GM23338 (cell line): ENCODE results near the gene UNK. TPM values are rescaled to one million over a fixed set of nuclear protein-coding genes. Genes with fewer than 3 reads are reported as not detected.

Experiments used
- ATAC-seq: fragments of 200-7000 bp; cut with Tn5 transposase; 3 replicates; pipeline ENCODE4 v1.9.1; 2020
- DNase-seq: peaks from one replicate; pipeline ENCODE4 v3.0.0-alpha.2; 2015; ENCODE audit warnings: low spot score
- H2AFZ ChIP-seq: fragments of 200-600 bp; sonication (generic); 2 replicates; pipeline ENCODE4 v1.8.0; 2016; ENCODE audit warnings: antibody characterized with exemption, mild to moderate bottlenecking, moderate library complexity
- H3F3A ChIP-seq: fragments of 200-600 bp; sonication (generic); replicated peaks from 2 replicates; pipeline ENCODE4 v1.8.0; 2017; ENCODE audit warnings: antibody characterized with exemption, mixed run types, low read depth
- H3K27ac ChIP-seq: fragments of 200-600 bp; sonication (generic); 2 replicates; pipeline ENCODE4 v1.6.1; 2016; ENCODE audit warnings: low read depth
- H3K27me3 ChIP-seq: fragments of 200-600 bp; sonication (generic); 2 replicates; pipeline ENCODE4 v1.8.0; 2016; ENCODE audit warnings: mild to moderate bottlenecking, mixed run types, moderate library complexity; ENCODE audit not compliant: insufficient read depth
- H3K36me3 ChIP-seq: fragments of 200-600 bp; sonication (generic); 2 replicates; pipeline ENCODE4 v1.8.0; 2016; ENCODE audit warnings: mild to moderate bottlenecking; ENCODE audit not compliant: insufficient read depth
- H3K4me1 ChIP-seq: fragments of 200-600 bp; sonication (generic); 2 replicates; pipeline ENCODE4 v1.8.0; 2016; ENCODE audit warnings: mild to moderate bottlenecking, moderate library complexity; ENCODE audit not compliant: insufficient read depth
- H3K4me2 ChIP-seq: fragments of 200-600 bp; sonication (generic); 2 replicates; pipeline ENCODE4 v1.7.1; 2017; ENCODE audit warnings: mixed run types
- H3K4me3 ChIP-seq: fragments of 200-600 bp; sonication (generic); 2 replicates; pipeline ENCODE4 v1.6.1; 2016; ENCODE audit warnings: mixed run types
- H3K79me2 ChIP-seq: fragments of 200-600 bp; sonication (generic); replicated peaks from 2 replicates; pipeline ENCODE4 v1.8.0; 2017; ENCODE audit warnings: mild to moderate bottlenecking; ENCODE audit not compliant: insufficient read depth
- H3K9me2 ChIP-seq: fragments of 200-600 bp; sonication (generic); 2 replicates; pipeline ENCODE4 v1.8.0; 2017; ENCODE audit not compliant: insufficient read depth
- H4K20me1 ChIP-seq: fragments of 200-600 bp; sonication (generic); replicated peaks from 2 replicates; pipeline ENCODE4 v1.8.0; 2017; ENCODE audit warnings: mild to moderate bottlenecking; ENCODE audit not compliant: insufficient read depth
- H3K27ac Mint-ChIP-seq: 2 replicates; pipeline ENCODE4 v1.8.0; 2020; ENCODE audit warnings: inconsistent platforms, mild to moderate bottlenecking, moderate library complexity, mixed read lengths
- H3K27me3 Mint-ChIP-seq: 3 replicates; pipeline ENCODE4 v1.8.0; 2022; ENCODE audit warnings: low read depth, mild to moderate bottlenecking, moderate library complexity, mixed read lengths, inconsistent platforms; ENCODE audit not compliant: insufficient read depth, poor library complexity
- H3K36me3 Mint-ChIP-seq: 3 replicates; pipeline ENCODE4 v1.8.0; 2021; ENCODE audit warnings: low read depth, mild to moderate bottlenecking, inconsistent platforms, moderate library complexity, mixed read lengths
- H3K4me1 Mint-ChIP-seq: 3 replicates; pipeline ENCODE4 v1.8.0; 2020; ENCODE audit warnings: mild to moderate bottlenecking, inconsistent platforms, mixed read lengths
- H3K4me3 Mint-ChIP-seq: 3 replicates; pipeline ENCODE4 v1.8.0; 2021; ENCODE audit warnings: moderate library complexity, mild to moderate bottlenecking, inconsistent platforms, mixed read lengths
- H3K9me3 Mint-ChIP-seq: 3 replicates; pipeline ENCODE4 v1.8.0; 2020; ENCODE audit warnings: moderate library complexity, mild to moderate bottlenecking, inconsistent platforms, mixed read lengths
- CREB1 ChIP-seq: fragments of 250-450 bp; sonication (Bioruptor Pico); IDR thresholded peaks from 2 replicates; pipeline ENCODE4 v1.5.0; 2020; ENCODE audit warnings: low read depth, mild to moderate bottlenecking, moderate library complexity
- EZH2 ChIP-seq: fragments of 200-600 bp; sonication (generic); IDR thresholded peaks from one replicate; pipeline ENCODE4 v1.8.0; 2017; ENCODE audit warnings: antibody characterized with exemption, mild to moderate bottlenecking, low read depth; ENCODE audit not compliant: unreplicated experiment
- JUNB ChIP-seq: IDR thresholded peaks from one replicate; pipeline ENCODE4 v1.6.1; 2016; ENCODE audit warnings: antibody characterized with exemption; ENCODE audit not compliant: unreplicated experiment
- NANOG ChIP-seq: IDR thresholded peaks from 2 replicates; pipeline ENCODE4 v1.6.1; 2016; ENCODE audit warnings: antibody characterized with exemption, borderline replicate concordance
- STAT1 ChIP-seq: IDR thresholded peaks from one replicate; pipeline ENCODE4 v1.6.1; 2016; ENCODE audit warnings: antibody characterized with exemption; ENCODE audit not compliant: unreplicated experiment
- polyA plus RNA-seq: library from polyadenylated mRNA; unstranded; fragments of >200 nt; fragmentation: Nextera tagmentation; extraction: Ambion mirVana; gene quantifications from 2 replicates; pipeline ENCODE4 v1.2.1, GENCODE V29; 2016
- total RNA-seq: library from RNA; depleted of rRNA; stranded (reverse); fragments of >200 nt; shearing (Covaris generic); gene quantifications from 2 replicates; pipeline ENCODE4 v1.2.3, GENCODE V29; 2014
- TF ChIP-seq, protein P1 (sequence below), 2 experiments: fragments of 200-600 bp in 1 of 2; sonication (generic) in 1 of 2; conservative IDR thresholded peaks; 2 replicates each; pipeline versions ENCODE4 v1.5.1 to v1.6.1; 2016 to 2017; ENCODE audit warnings: antibody characterized with exemption in 2 of 2, low read depth in 2 of 2, mild to moderate bottlenecking in 2 of 2, moderate library complexity in 1 of 2
- TF ChIP-seq, protein P2 (sequence below): IDR thresholded peaks from one replicate; pipeline ENCODE4 v1.6.1; 2018; ENCODE audit warnings: antibody characterized with exemption; ENCODE audit not compliant: unreplicated experiment

UNK gene
- total and polyA plus RNA-seq, 2 experiments from 2014 or later, result 21.8 to 65.2 TPM

DNA sequence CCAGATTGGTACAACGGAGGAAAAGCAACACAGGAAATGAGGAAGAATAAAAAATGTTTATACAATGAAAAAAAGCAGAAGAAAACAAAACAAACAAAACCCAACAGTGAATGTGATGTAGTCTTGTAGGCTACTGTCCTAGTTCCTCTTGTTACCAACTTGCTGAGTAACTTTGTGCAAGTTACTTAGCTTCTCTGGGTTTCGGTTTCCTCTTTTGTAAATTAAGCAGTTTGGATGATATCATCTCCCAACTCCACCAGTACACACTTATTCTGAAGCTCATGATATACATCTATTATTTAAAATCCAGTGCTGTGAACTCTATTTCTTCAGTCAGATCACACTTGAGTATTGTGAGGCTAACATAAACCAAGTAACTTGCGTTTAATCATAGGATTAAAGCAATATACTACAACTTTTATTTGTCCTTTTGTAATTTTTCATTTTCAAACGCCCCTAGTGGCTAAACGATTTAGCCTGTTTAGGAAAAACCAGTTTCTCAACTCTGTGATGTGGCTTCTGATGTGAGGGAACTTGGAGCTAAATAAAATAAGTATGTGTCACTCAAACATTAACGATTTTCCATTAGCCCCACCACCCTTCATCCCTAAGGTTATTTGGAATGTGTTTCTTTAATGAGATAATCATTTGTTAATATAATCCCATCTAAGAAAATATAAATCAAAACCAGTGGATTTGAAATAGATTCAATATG, 1.4 kb upstream of the UNK start:
- ATAC-seq (no peak), DNase-seq (peak; percentile 67)
- H3K4me2 ChIP-seq, result 0 out of 2 replicates have a peak overlapping the region, but pooled peaks have one; percentile 76
- no peak overlapping the region for H3K4me3 ChIP-seq
- H3K9me2 ChIP-seq, result no peaks in the 10 kb centered on the region
- H3K79me2 ChIP-seq, result peaks cover 43% of the 10 kb centered on the region
- H3K4me1 Mint-ChIP-seq, result peaks cover 31% of the 10 kb centered on the region
- H3K4me3 Mint-ChIP-seq, result peak overlapping the region; percentile 90; the same call in 1 of the 3 replicates
- H3K4me1 ChIP-seq, result peaks cover 20% of the 10 kb centered on the region
- H2AFZ ChIP-seq, result no peak overlapping the region
- peaks cover 4% of the 10 kb centered on the region; the same call in 2 of the 3 replicates for H3K9me3 Mint-ChIP-seq
- H3K27ac ChIP-seq, result no peak overlapping the region
- peaks cover 15% of the 10 kb centered on the region for H3K36me3 Mint-ChIP-seq
- H4K20me1 ChIP-seq, result peaks cover 8% of the 10 kb centered on the region
- peaks cover 5% of the 10 kb centered on the region; the same call in 1 of the 2 replicates for H3K36me3 ChIP-seq
- H3K27ac Mint-ChIP-seq, result peak overlapping the region; percentile 88
- H3K27me3 ChIP-seq, result no peaks in the 10 kb centered on the region
- TF ChIP-seq, protein P1, sequence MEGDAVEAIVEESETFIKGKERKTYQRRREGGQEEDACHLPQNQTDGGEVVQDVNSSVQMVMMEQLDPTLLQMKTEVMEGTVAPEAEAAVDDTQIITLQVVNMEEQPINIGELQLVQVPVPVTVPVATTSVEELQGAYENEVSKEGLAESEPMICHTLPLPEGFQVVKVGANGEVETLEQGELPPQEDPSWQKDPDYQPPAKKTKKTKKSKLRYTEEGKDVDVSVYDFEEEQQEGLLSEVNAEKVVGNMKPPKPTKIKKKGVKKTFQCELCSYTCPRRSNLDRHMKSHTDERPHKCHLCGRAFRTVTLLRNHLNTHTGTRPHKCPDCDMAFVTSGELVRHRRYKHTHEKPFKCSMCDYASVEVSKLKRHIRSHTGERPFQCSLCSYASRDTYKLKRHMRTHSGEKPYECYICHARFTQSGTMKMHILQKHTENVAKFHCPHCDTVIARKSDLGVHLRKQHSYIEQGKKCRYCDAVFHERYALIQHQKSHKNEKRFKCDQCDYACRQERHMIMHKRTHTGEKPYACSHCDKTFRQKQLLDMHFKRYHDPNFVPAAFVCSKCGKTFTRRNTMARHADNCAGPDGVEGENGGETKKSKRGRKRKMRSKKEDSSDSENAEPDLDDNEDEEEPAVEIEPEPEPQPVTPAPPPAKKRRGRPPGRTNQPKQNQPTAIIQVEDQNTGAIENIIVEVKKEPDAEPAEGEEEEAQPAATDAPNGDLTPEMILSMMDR (conservative IDR thresholded peaks at IDR 0.05; ENCODE audit: low read depth in 2 of 2), result peak; percentile 42 to 83; a peak in 3 of 4 replicates
- no peak for TF ChIP-seq NANOG
- H3F3A ChIP-seq, result peaks cover 13% of the 10 kb centered on the region
- peaks cover 16% of the 10 kb centered on the region for H3K27me3 Mint-ChIP-seq

DNA sequence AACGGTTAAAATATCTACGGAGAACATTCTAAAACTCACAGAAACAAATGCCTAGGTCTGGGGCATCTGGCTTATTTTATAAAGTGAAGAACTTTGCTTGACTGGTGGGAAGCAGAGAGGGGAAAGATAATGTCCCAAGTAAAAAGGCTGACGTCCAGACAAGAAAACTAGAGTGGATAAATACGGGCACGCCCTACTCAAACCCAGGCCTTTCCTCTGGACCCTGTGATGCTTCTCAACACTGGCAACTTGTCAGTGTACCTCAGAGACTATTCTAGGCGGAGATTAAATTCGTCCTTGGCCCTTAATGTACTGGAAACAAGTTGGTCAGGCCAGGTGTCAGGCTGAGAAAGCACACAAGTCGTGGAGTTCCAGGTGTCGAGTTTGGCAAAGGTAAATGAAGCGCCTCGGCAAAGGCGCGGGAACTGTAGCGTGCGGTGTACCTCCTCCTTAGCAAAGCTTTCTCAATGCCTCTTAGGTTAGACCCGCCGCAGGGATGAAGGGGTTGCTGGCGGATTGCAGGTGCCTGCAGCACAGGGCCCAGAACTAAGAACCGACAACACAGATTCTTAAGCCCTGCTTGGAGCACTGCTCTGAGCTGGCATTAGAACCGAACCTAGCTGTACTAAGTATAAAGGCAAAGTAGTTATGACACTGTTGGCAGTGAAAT, 668 bp upstream of the UNK start:
- Histone ChIP-seq H3F3A (peaks cover 11% of the 10 kb centered on the region), H3K27me3 (no peaks in the 10 kb centered on the region), H3K36me3 (no peaks in the 10 kb centered on the region), H3K4me1 (peaks cover 18% of the 10 kb centered on the region), H3K9me2 (no peaks in the 10 kb centered on the region), H2AFZ (no peak overlapping the region), H3K79me2 (peaks cover 43% of the 10 kb centered on the region), H4K20me1 (peaks cover 9% of the 10 kb centered on the region), H3K27ac (peak overlapping the region; percentile 50), H3K4me3 (peak overlapping the region; percentile 50), H3K4me2 (peak overlapping the region; percentile 76)
- peak overlapping the region; percentile 90 for H3K4me3 Mint-ChIP-seq
- DNase-seq (peak; percentile 38), ATAC-seq (peak; percentile 3)
- H3K9me3 Mint-ChIP-seq, result peaks cover 4% of the 10 kb centered on the region; the same call in 2 of the 3 replicates
- H3K36me3 Mint-ChIP-seq, result peaks cover 8% of the 10 kb centered on the region
- H3K27ac Mint-ChIP-seq, result peak overlapping the region; percentile 99
- TF ChIP-seq, protein P1 (conservative IDR thresholded peaks at IDR 0.05; ENCODE audit: low read depth in 2 of 2), result no peak
- TF ChIP-seq JUNB, result no peak
- no peak for TF ChIP-seq STAT1
- TF ChIP-seq, protein P2, sequence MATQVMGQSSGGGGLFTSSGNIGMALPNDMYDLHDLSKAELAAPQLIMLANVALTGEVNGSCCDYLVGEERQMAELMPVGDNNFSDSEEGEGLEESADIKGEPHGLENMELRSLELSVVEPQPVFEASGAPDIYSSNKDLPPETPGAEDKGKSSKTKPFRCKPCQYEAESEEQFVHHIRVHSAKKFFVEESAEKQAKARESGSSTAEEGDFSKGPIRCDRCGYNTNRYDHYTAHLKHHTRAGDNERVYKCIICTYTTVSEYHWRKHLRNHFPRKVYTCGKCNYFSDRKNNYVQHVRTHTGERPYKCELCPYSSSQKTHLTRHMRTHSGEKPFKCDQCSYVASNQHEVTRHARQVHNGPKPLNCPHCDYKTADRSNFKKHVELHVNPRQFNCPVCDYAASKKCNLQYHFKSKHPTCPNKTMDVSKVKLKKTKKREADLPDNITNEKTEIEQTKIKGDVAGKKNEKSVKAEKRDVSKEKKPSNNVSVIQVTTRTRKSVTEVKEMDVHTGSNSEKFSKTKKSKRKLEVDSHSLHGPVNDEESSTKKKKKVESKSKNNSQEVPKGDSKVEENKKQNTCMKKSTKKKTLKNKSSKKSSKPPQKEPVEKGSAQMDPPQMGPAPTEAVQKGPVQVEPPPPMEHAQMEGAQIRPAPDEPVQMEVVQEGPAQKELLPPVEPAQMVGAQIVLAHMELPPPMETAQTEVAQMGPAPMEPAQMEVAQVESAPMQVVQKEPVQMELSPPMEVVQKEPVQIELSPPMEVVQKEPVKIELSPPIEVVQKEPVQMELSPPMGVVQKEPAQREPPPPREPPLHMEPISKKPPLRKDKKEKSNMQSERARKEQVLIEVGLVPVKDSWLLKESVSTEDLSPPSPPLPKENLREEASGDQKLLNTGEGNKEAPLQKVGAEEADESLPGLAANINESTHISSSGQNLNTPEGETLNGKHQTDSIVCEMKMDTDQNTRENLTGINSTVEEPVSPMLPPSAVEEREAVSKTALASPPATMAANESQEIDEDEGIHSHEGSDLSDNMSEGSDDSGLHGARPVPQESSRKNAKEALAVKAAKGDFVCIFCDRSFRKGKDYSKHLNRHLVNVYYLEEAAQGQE, result no peak
- no peak for TF ChIP-seq CREB1 (CRISPR knock-in tag)
- no peak for TF ChIP-seq EZH2
- H3K27me3 Mint-ChIP-seq, result peaks cover 9% of the 10 kb centered on the region
- H3K4me1 Mint-ChIP-seq, result peaks cover 28% of the 10 kb centered on the region
